Skin of body (tissue), 2 donors: ENCODE data around the gene ADGRB2. TPM values are rescaled to one million over a fixed set of nuclear protein-coding genes. Genes with fewer than 3 reads are reported as not detected.

Experiments used
- DNase-seq: peaks from one replicate; lab custom pipeline; 2025; lab: John Stamatoyannopoulos, UW
- total RNA-seq: library from RNA; depleted of rRNA; stranded (reverse); fragments of >200 nt; gene quantifications from one replicate; pipeline ENCODE4 v1.2.3, GENCODE V29; 2014

The ADGRB2 gene
- total RNA-seq, 1 donor from 2014 or later, result 9.4 TPM

- DNase-seq, result peak; percentile 87
These were observed 59.7 kb downstream of the ADGRB2 start for GRCh38 chr1:31704271-31705079.

- DNase-seq, result peak; percentile 79
These were observed 60.5 kb downstream of the ADGRB2 start, which contains the start of gene COL16A1 for GRCh38 chr1:31703431-31704270. COL16A1 (minus strand) TSS chr1:31704017; CDS start chr1:31702193, 1,824 bp downstream.

- no peak for DNase-seq
These were observed 61.2 kb downstream of the ADGRB2 start for GRCh38 chr1:31702836-31703404.

GRCh38 chr1:31701091-31701736, 62.9 kb downstream of the ADGRB2 start:
- peak; percentile 95 for DNase-seq

GRCh38 chr1:31700468-31701090, 63.6 kb downstream of the ADGRB2 start:
- no peak for DNase-seq

- DNase-seq, result no peak
These were observed 64.7 kb downstream of the ADGRB2 start for GRCh38 chr1:31699341-31699891.

GRCh38 chr1:31697369-31697984, 66.7 kb downstream of the ADGRB2 start:
- DNase-seq, result no peak

GRCh38 chr1:31696242-31696641, 67.9 kb downstream of the ADGRB2 start:
- no peak for DNase-seq

- no peak for DNase-seq
These were observed 68.8 kb downstream of the ADGRB2 start for GRCh38 chr1:31695327-31695726.

- peak; percentile 62 for DNase-seq
These were observed 69.2 kb downstream of the ADGRB2 start for GRCh38 chr1:31694964-31695313.

- peak; percentile 86 for DNase-seq
These were observed 69.8 kb downstream of the ADGRB2 start for GRCh38 chr1:31694069-31694963.

GRCh38 chr1:31693231-31693630, 70.9 kb downstream of the ADGRB2 start:
- DNase-seq, result no peak

- DNase-seq, result no peak
These were observed 72.2 kb downstream of the ADGRB2 start for GRCh38 chr1:31691951-31692350.

- DNase-seq, result no peak
These were observed 72.7 kb downstream of the ADGRB2 start for GRCh38 chr1:31691446-31691845.

- DNase-seq, result no peak
These were observed 73.2 kb downstream of the ADGRB2 start for GRCh38 chr1:31690921-31691320.

- DNase-seq, result no peak
These were observed 74.3 kb downstream of the ADGRB2 start for GRCh38 chr1:31689854-31690253.

GRCh38 chr1:31689379-31689778, 74.8 kb downstream of the ADGRB2 start:
- no peak for DNase-seq

- DNase-seq, result no peak
These were observed 75.8 kb downstream of the ADGRB2 start for GRCh38 chr1:31688233-31688918.

- no peak for DNase-seq
These were observed 76.5 kb downstream of the ADGRB2 start for GRCh38 chr1:31687601-31688000.
